Karpas-422 (cell line): ENCODE data around the gene MOK. TPM values are rescaled to one million over a fixed set of nuclear protein-coding genes. Genes with fewer than 3 reads are reported as not detected.

ENCODE experiments used
- DNase-seq: peaks from one replicate; pipeline ENCODE4 v3.0.0-alpha.2; 2015
- H2AFZ ChIP-seq: fragments of 200-600 bp; sonication (generic); 2 replicates; pipeline ENCODE4 v1.6.1; 2014; ENCODE audit warnings: antibody characterized with exemption, low read length, mixed read lengths
- H3K27ac ChIP-seq: fragments of 200-600 bp; sonication (generic); 2 replicates; pipeline ENCODE4 v1.5.1; 2014; ENCODE audit warnings: mild to moderate bottlenecking, low read length, moderate library complexity
- H3K27me3 ChIP-seq: fragments of 200-600 bp; sonication (generic); 2 replicates; pipeline ENCODE4 v1.6.1; 2014; ENCODE audit warnings: low read length, mixed read lengths
- H3K36me3 ChIP-seq: fragments of 200-600 bp; sonication (generic); 2 replicates; pipeline ENCODE4 v1.6.1; 2014; ENCODE audit warnings: low read length, mixed read lengths; ENCODE audit not compliant: insufficient read depth
- H3K4me1 ChIP-seq: fragments of 200-600 bp; sonication (generic); 2 replicates; pipeline ENCODE4 v1.6.1; 2014; ENCODE audit warnings: mild to moderate bottlenecking, low read length, mixed read lengths
- H3K4me2 ChIP-seq: fragments of 200-600 bp; sonication (generic); 2 replicates; pipeline ENCODE4 v1.6.1; 2014; ENCODE audit warnings: low read length, low read depth, mild to moderate bottlenecking; ENCODE audit not compliant: poor library complexity, severe bottlenecking
- H3K4me3 ChIP-seq: fragments of 200-600 bp; sonication (generic); 2 replicates; pipeline ENCODE4 v1.5.1; 2014; ENCODE audit warnings: mild to moderate bottlenecking, antibody characterized with exemption, low read length, mixed read lengths
- H3K79me2 ChIP-seq: fragments of 200-600 bp; sonication (generic); 2 replicates; pipeline ENCODE4 v1.6.1; 2014; ENCODE audit warnings: mild to moderate bottlenecking, low read length, mixed read lengths
- H3K9ac ChIP-seq: fragments of 200-600 bp; sonication (generic); 2 replicates; pipeline ENCODE4 v1.6.0; 2014; ENCODE audit warnings: low read length
- H3K9me2 ChIP-seq: fragments of 200-600 bp; sonication (generic), shearing (Covaris generic); replicated peaks from 2 replicates; pipeline ENCODE4 v1.6.0; 2014; ENCODE audit warnings: mild to moderate bottlenecking, low read length, moderate library complexity; ENCODE audit not compliant: insufficient read depth
- H3K9me3 ChIP-seq: fragments of 300-700, 200-600 bp; sonication (generic); 2 replicates; pipeline ENCODE4 v1.6.1; 2014; ENCODE audit warnings: low read length, mixed read lengths
- H4K20me1 ChIP-seq: fragments of 200-600 bp; sonication (generic); 2 replicates; pipeline ENCODE4 v1.6.1; 2014; ENCODE audit warnings: mild to moderate bottlenecking, antibody characterized with exemption, low read length, low read depth; ENCODE audit not compliant: insufficient read depth
- total RNA-seq: library from RNA; depleted of rRNA; stranded (reverse); fragments of >200 nt; shearing (Covaris generic); gene quantifications from 2 replicates; pipeline ENCODE4 v1.2.3, GENCODE V29; 2014; ENCODE audit warnings: low replicate concordance

Gene MOK
- total RNA-seq, 1 experiment from 2014 or later: 4.4 TPM

- Histone ChIP-seq H3K4me2 (no peak overlapping the region), H3K4me1 (no peaks in the 10 kb centered on the region), H3K27ac (no peak overlapping the region), H3K36me3 (peaks cover 21% of the 10 kb centered on the region; the same call in 1 of the 2 replicates), H3K79me2 (no peaks in the 10 kb centered on the region), H3K9ac (no peak overlapping the region), H3K9me2 (no peaks in the 10 kb centered on the region), H4K20me1 (no peaks in the 10 kb centered on the region), H2AFZ (no peak overlapping the region), H3K4me3 (no peak overlapping the region), H3K9me3 (no peaks in the 10 kb centered on the region), H3K27me3 (no peaks in the 10 kb centered on the region)
- DNase-seq: no peak
Measured at GRCh38 chr14:102344485-102344884, 39.5 kb upstream of the MOK start.

- H3K27ac ChIP-seq: no peak overlapping the region
- H4K20me1 ChIP-seq: no peaks in the 10 kb centered on the region
- H2AFZ ChIP-seq: no peak overlapping the region
- peaks cover 21% of the 10 kb centered on the region; the same call in 1 of the 2 replicates for H3K36me3 ChIP-seq
- no peaks in the 10 kb centered on the region for H3K9me3 ChIP-seq
- H3K4me2 ChIP-seq: no peak overlapping the region
- no peaks in the 10 kb centered on the region for H3K27me3 ChIP-seq
- no peaks in the 10 kb centered on the region for H3K4me1 ChIP-seq
- H3K9me2 ChIP-seq: no peaks in the 10 kb centered on the region
- H3K4me3 ChIP-seq: no peak overlapping the region
- no peak for DNase-seq
- H3K9ac ChIP-seq: no peak overlapping the region
- H3K79me2 ChIP-seq: no peaks in the 10 kb centered on the region
Measured at GRCh38 chr14:102344084-102344483, 39.1 kb upstream of the MOK start.

GRCh38 chr14:102342238-102342637, 37.3 kb upstream of the MOK start:
- Histone ChIP-seq H3K4me1 (no peaks in the 10 kb centered on the region), H3K4me2 (no peak overlapping the region), H3K9ac (no peak overlapping the region), H2AFZ (no peak overlapping the region), H3K4me3 (no peak overlapping the region), H3K9me3 (no peaks in the 10 kb centered on the region), H3K79me2 (no peaks in the 10 kb centered on the region), H3K36me3 (peaks cover 24% of the 10 kb centered on the region; the same call in 1 of the 2 replicates), H3K9me2 (no peaks in the 10 kb centered on the region), H3K27me3 (no peaks in the 10 kb centered on the region), H4K20me1 (no peaks in the 10 kb centered on the region), H3K27ac (no peak overlapping the region)
- DNase-seq: no peak

GRCh38 chr14:102341566-102341965, 36.6 kb upstream of the MOK start:
- H2AFZ ChIP-seq: no peak overlapping the region
- H3K4me2 ChIP-seq: no peak overlapping the region
- no peak overlapping the region for H3K27ac ChIP-seq
- H3K4me3 ChIP-seq: no peak overlapping the region
- no peaks in the 10 kb centered on the region for H4K20me1 ChIP-seq
- no peaks in the 10 kb centered on the region for H3K9me3 ChIP-seq
- no peak for DNase-seq
- no peaks in the 10 kb centered on the region for H3K79me2 ChIP-seq
- H3K4me1 ChIP-seq: no peaks in the 10 kb centered on the region
- H3K9me2 ChIP-seq: no peaks in the 10 kb centered on the region
- no peak overlapping the region for H3K9ac ChIP-seq
- H3K36me3 ChIP-seq: peaks cover 24% of the 10 kb centered on the region; the same call in 1 of the 2 replicates
- no peaks in the 10 kb centered on the region for H3K27me3 ChIP-seq

GRCh38 chr14:102338724-102339123, 33.8 kb upstream of the MOK start:
- Histone ChIP-seq H3K4me3 (no peak overlapping the region), H3K9ac (no peak overlapping the region), H3K27ac (no peak overlapping the region), H3K9me2 (no peaks in the 10 kb centered on the region), H3K36me3 (peaks cover 21% of the 10 kb centered on the region; the same call in 1 of the 2 replicates), H3K27me3 (no peaks in the 10 kb centered on the region), H3K79me2 (no peaks in the 10 kb centered on the region), H4K20me1 (no peaks in the 10 kb centered on the region), H3K4me2 (no peak overlapping the region), H3K4me1 (no peaks in the 10 kb centered on the region), H3K9me3 (no peaks in the 10 kb centered on the region), H2AFZ (no peak overlapping the region)
- no peak for DNase-seq

- no peak overlapping the region for H3K9ac ChIP-seq
- H3K9me2 ChIP-seq: no peaks in the 10 kb centered on the region
- H4K20me1 ChIP-seq: no peaks in the 10 kb centered on the region; the same call in 1 of the 2 replicates
- no peak overlapping the region for H3K4me2 ChIP-seq
- H3K79me2 ChIP-seq: no peaks in the 10 kb centered on the region
- no peaks in the 10 kb centered on the region for H3K27me3 ChIP-seq
- no peak overlapping the region for H3K27ac ChIP-seq
- no peak for DNase-seq
- H3K36me3 ChIP-seq: peaks cover 20% of the 10 kb centered on the region; the same call in 1 of the 2 replicates
- H2AFZ ChIP-seq: no peak overlapping the region
- no peaks in the 10 kb centered on the region for H3K9me3 ChIP-seq
- no peaks in the 10 kb centered on the region for H3K4me1 ChIP-seq
- no peak overlapping the region for H3K4me3 ChIP-seq
Measured at GRCh38 chr14:102335163-102335562, 30.2 kb upstream of the MOK start.

GRCh38 chr14:102333795-102334705, 29.1 kb upstream of the MOK start:
- peaks cover 19% of the 10 kb centered on the region; the same call in 1 of the 2 replicates for H3K36me3 ChIP-seq
- H3K9me3 ChIP-seq: no peaks in the 10 kb centered on the region
- no peaks in the 10 kb centered on the region for H3K27me3 ChIP-seq

GRCh38 chr14:102333390-102333789, 28.4 kb upstream of the MOK start:
- no peak overlapping the region for H2AFZ ChIP-seq
- no peaks in the 10 kb centered on the region for H3K9me3 ChIP-seq
- H3K4me2 ChIP-seq: no peak overlapping the region
- no peak overlapping the region for H3K9ac ChIP-seq
- H3K36me3 ChIP-seq: peaks cover 15% of the 10 kb centered on the region; the same call in 1 of the 2 replicates
- H3K4me3 ChIP-seq: no peak overlapping the region
- no peak overlapping the region for H3K27ac ChIP-seq
- H3K79me2 ChIP-seq: peaks cover 3% of the 10 kb centered on the region; the same call in 1 of the 2 replicates
- H3K9me2 ChIP-seq: no peaks in the 10 kb centered on the region
- no peaks in the 10 kb centered on the region; the same call in 1 of the 2 replicates for H4K20me1 ChIP-seq
- H3K27me3 ChIP-seq: no peaks in the 10 kb centered on the region
- H3K4me1 ChIP-seq: no peaks in the 10 kb centered on the region
- no peak for DNase-seq

More at GRCh38 chr14:102333795-102334705, 29.1 kb upstream of the MOK start:
- H3K4me3 ChIP-seq: no peak overlapping the region
- H2AFZ ChIP-seq: no peak overlapping the region
- H4K20me1 ChIP-seq: no peaks in the 10 kb centered on the region; the same call in 1 of the 2 replicates
- no peaks in the 10 kb centered on the region for H3K9me2 ChIP-seq
- H3K4me1 ChIP-seq: no peaks in the 10 kb centered on the region
- no peak overlapping the region for H3K4me2 ChIP-seq
- H3K79me2 ChIP-seq: no peaks in the 10 kb centered on the region
- no peak for DNase-seq
- H3K27ac ChIP-seq: no peak overlapping the region
- H3K9ac ChIP-seq: no peak overlapping the region
